ENCODE results near the gene KCNK3.

The KCNK3 gene

GRCh38 chr2:26666671-26667070 is 25.9 kb upstream of the KCNK3 start:
- no peak for DNase-seq (ENCODE audit: low read depth)

- no peak for DNase-seq (ENCODE audit: low read depth)
These were observed 24.5 kb upstream of the KCNK3 start for GRCh38 chr2:26668041-26668440.

- no peak for DNase-seq (ENCODE audit: low read depth)
These were observed 23.4 kb upstream of the KCNK3 start for GRCh38 chr2:26668856-26669750.

- no peak for DNase-seq (ENCODE audit: low read depth)
These were observed 22.4 kb upstream of the KCNK3 start for GRCh38 chr2:26670171-26670570.

GRCh38 chr2:26670931-26671460 is 21.5 kb upstream of the KCNK3 start:
- no peak for DNase-seq (ENCODE audit: low read depth)

GRCh38 chr2:26671691-26672090 is 20.8 kb upstream of the KCNK3 start:
- DNase-seq (ENCODE audit: low read depth) = no peak

GRCh38 chr2:26672112-26672817 is 20.3 kb upstream of the KCNK3 start:
- DNase-seq (ENCODE audit: low read depth) = no peak

- DNase-seq (ENCODE audit: low read depth) = no peak
These were observed 19.6 kb upstream of the KCNK3 start for GRCh38 chr2:26672818-26673393.

- no peak for DNase-seq (ENCODE audit: low read depth)
These were observed 18.3 kb upstream of the KCNK3 start for GRCh38 chr2:26674002-26674751.

GRCh38 chr2:26674771-26675170 is 17.8 kb upstream of the KCNK3 start:
- no peak for DNase-seq (ENCODE audit: low read depth)

GRCh38 chr2:26675651-26676255 is 16.8 kb upstream of the KCNK3 start:
- DNase-seq (ENCODE audit: low read depth) = no peak

GRCh38 chr2:26678035-26678434 is 14.5 kb upstream of the KCNK3 start:
- DNase-seq (ENCODE audit: low read depth) = no peak

- no peak for DNase-seq (ENCODE audit: low read depth)
These were observed 12.7 kb upstream of the KCNK3 start for GRCh38 chr2:26679867-26680266.

GRCh38 chr2:26681656-26682055 is 10.9 kb upstream of the KCNK3 start:
- no peak for DNase-seq (ENCODE audit: low read depth)

- DNase-seq (ENCODE audit: low read depth) = no peak
These were observed 10.4 kb upstream of the KCNK3 start for GRCh38 chr2:26682155-26682554.

- DNase-seq (ENCODE audit: low read depth) = no peak
These were observed 8.9 kb upstream of the KCNK3 start for GRCh38 chr2:26683583-26683982.

GRCh38 chr2:26685341-26685740 is 7.2 kb upstream of the KCNK3 start:
- DNase-seq (ENCODE audit: low read depth) = no peak

- no peak for DNase-seq (ENCODE audit: low read depth)
These were observed 6.3 kb upstream of the KCNK3 start for GRCh38 chr2:26685989-26686839.

GRCh38 chr2:26687328-26687727 is 5.2 kb upstream of the KCNK3 start:
- no peak for DNase-seq (ENCODE audit: low read depth)

- no peak for DNase-seq (ENCODE audit: low read depth)
These were observed 4.7 kb upstream of the KCNK3 start for GRCh38 chr2:26687801-26688200.

- DNase-seq (ENCODE audit: low read depth) = no peak
These were observed 1.4 kb upstream of the KCNK3 start for GRCh38 chr2:26691161-26691560.
